ENCODE measurements around the gene COX15. TPM values are rescaled to one million over a fixed set of nuclear protein-coding genes. Genes with fewer than 3 reads are reported as not detected.

COX15 gene
- total and polyA plus RNA-seq, 2 of the 8 experiments (the other 6 are each of a cell fraction or from before 2014, with no cell fraction given), result 17.5 to 36.6 TPM

- TF ChIP-seq EGR1 (IDR thresholded peaks at IDR 0.05; ENCODE audit: borderline replicate concordance, low read depth, low read length) (no peak), SIX5 (IDR thresholded peaks at IDR 0.05; ENCODE audit: low read depth, low read length) (no peak), TAF7 (optimal IDR thresholded peaks at IDR 0.05; ENCODE audit: borderline replicate concordance, low read depth, low read length) (no peak), KDM1A (IDR thresholded peaks at IDR 0.05; ENCODE audit: borderline replicate concordance, low read length) (peak; percentile 75; the same call in 1 of the 2 replicates)
Observed at GRCh38 chr10:99731306-99732032, 458 bp downstream of the COX15 start (continued).
